ENCODE measurements around the gene RFX7.
"Not testable (repeated sequence)": the region's sequence is repeated elsewhere in the genome, so short reads cannot be mapped to it uniquely, and the experiment has no call there.

The RFX7 gene

GRCh38 chr15:56208185-56208584 lies 35.5 kb downstream of the RFX7 start:
- H3K27me3 ChIP-seq = no peaks in the 10 kb centered on the region
- peaks cover 40% of the 10 kb centered on the region for H3K36me3 ChIP-seq
- peaks cover 46% of the 10 kb centered on the region for H4K20me1 ChIP-seq
- no peak overlapping the region for H3K27ac ChIP-seq
- peaks cover 28% of the 10 kb centered on the region for H3K4me1 ChIP-seq
- TF ChIP-seq Cebpa-rat (IDR thresholded peaks at IDR 0.05) = no peak
- H3K4me3 ChIP-seq = no peak overlapping the region
- H3K9me3 ChIP-seq = peaks cover 53% of the 10 kb centered on the region
- H3K9ac ChIP-seq = 0 out of 2 replicates have a peak overlapping the region, but pooled peaks have one; percentile 28
- peak overlapping the region; percentile 67 for H3K4me2 ChIP-seq

- Histone ChIP-seq H4K20me1 (peaks cover 49% of the 10 kb centered on the region), H3K4me1 (peaks cover 28% of the 10 kb centered on the region), H3K36me3 (peaks cover 38% of the 10 kb centered on the region), H3K9me3 (peaks cover 48% of the 10 kb centered on the region), H3K27me3 (no peaks in the 10 kb centered on the region), H3K27ac (peak overlapping the region; percentile 39; the same call in 1 of the 2 replicates), H3K4me3 (no peak overlapping the region), H3K9ac (0 out of 2 replicates have a peak overlapping the region, but pooled peaks have one; percentile 11), H3K4me2 (peak overlapping the region; percentile 67)
- TF ChIP-seq Cebpa-rat (IDR thresholded peaks at IDR 0.05) = no peak
These were observed 36.0 kb downstream of the RFX7 start for GRCh38 chr15:56207711-56208110.

- no peak overlapping the region for H3K4me3 ChIP-seq
- peaks cover 49% of the 10 kb centered on the region for H3K9me3 ChIP-seq
- H3K9ac ChIP-seq = no peak overlapping the region
- H3K36me3 ChIP-seq = peaks cover 40% of the 10 kb centered on the region
- H4K20me1 ChIP-seq = peaks cover 55% of the 10 kb centered on the region
- H3K4me1 ChIP-seq = peaks cover 28% of the 10 kb centered on the region
- peak overlapping the region; percentile 67 for H3K4me2 ChIP-seq
- no peak overlapping the region for H3K27ac ChIP-seq
- no peak for TF ChIP-seq Cebpa-rat (IDR thresholded peaks at IDR 0.05)
- no peaks in the 10 kb centered on the region for H3K27me3 ChIP-seq
These were observed 36.6 kb downstream of the RFX7 start for GRCh38 chr15:56207092-56207491.

- Histone ChIP-seq H3K9me3 (peaks cover 31% of the 10 kb centered on the region), H3K27me3 (no peaks in the 10 kb centered on the region), H3K36me3 (peaks cover 43% of the 10 kb centered on the region), H3K27ac (no peak overlapping the region), H4K20me1 (peaks cover 71% of the 10 kb centered on the region), H3K4me3 (no peak overlapping the region), H3K9ac (no peak overlapping the region), H3K4me1 (peaks cover 28% of the 10 kb centered on the region), H3K4me2 (no peak overlapping the region)
- TF ChIP-seq Cebpa-rat (IDR thresholded peaks at IDR 0.05) = no peak
These were observed 38.4 kb downstream of the RFX7 start for GRCh38 chr15:56205061-56205876.

- not testable (repeated sequence) for H3K9ac ChIP-seq, H3K27me3 ChIP-seq, H3K4me2 ChIP-seq, H3K27ac ChIP-seq, H3K4me3 ChIP-seq
- H4K20me1 ChIP-seq = peaks cover 70% of the 10 kb centered on the region
- H3K4me1 ChIP-seq = peaks cover 16% of the 10 kb centered on the region
- H3K9me3 ChIP-seq = peaks cover 27% of the 10 kb centered on the region
- peaks cover 43% of the 10 kb centered on the region for H3K36me3 ChIP-seq
These were observed 40.3 kb downstream of the RFX7 start for GRCh38 chr15:56203312-56203922.

GRCh38 chr15:56202701-56203100 lies 41.0 kb downstream of the RFX7 start:
- no peak overlapping the region for H3K9ac ChIP-seq
- no peaks in the 10 kb centered on the region for H3K27me3 ChIP-seq
- H3K4me2 ChIP-seq = no peak overlapping the region
- peaks cover 9% of the 10 kb centered on the region for H3K4me1 ChIP-seq
- peaks cover 48% of the 10 kb centered on the region for H3K36me3 ChIP-seq
- peaks cover 70% of the 10 kb centered on the region for H4K20me1 ChIP-seq
- no peak overlapping the region for H3K27ac ChIP-seq
- H3K4me3 ChIP-seq = no peak overlapping the region
- peaks cover 27% of the 10 kb centered on the region for H3K9me3 ChIP-seq
- TF ChIP-seq Cebpa-rat (IDR thresholded peaks at IDR 0.05) = no peak

GRCh38 chr15:56199038-56199437 lies 44.6 kb downstream of the RFX7 start:
- H3K4me1 ChIP-seq = no peaks in the 10 kb centered on the region
- H3K9me3 ChIP-seq = peaks cover 10% of the 10 kb centered on the region
- H3K4me2 ChIP-seq = no peak overlapping the region
- H3K36me3 ChIP-seq = peaks cover 39% of the 10 kb centered on the region
- H4K20me1 ChIP-seq = peaks cover 91% of the 10 kb centered on the region
- no peak overlapping the region for H3K9ac ChIP-seq
- no peaks in the 10 kb centered on the region for H3K27me3 ChIP-seq
- no peak overlapping the region for H3K4me3 ChIP-seq
- TF ChIP-seq Cebpa-rat (IDR thresholded peaks at IDR 0.05) = no peak
- no peak overlapping the region for H3K27ac ChIP-seq

GRCh38 chr15:56194035-56194434 lies 49.6 kb downstream of the RFX7 start:
- Histone ChIP-seq H4K20me1 (peaks cover 87% of the 10 kb centered on the region), H3K9ac (no peak overlapping the region), H3K4me2 (no peak overlapping the region), H3K36me3 (peaks cover 26% of the 10 kb centered on the region), H3K27me3 (no peaks in the 10 kb centered on the region), H3K4me1 (no peaks in the 10 kb centered on the region), H3K27ac (no peak overlapping the region), H3K9me3 (peaks cover 5% of the 10 kb centered on the region; the same call in 1 of the 2 replicates), H3K4me3 (no peak overlapping the region)
- no peak for TF ChIP-seq Cebpa-rat (IDR thresholded peaks at IDR 0.05)

- peaks cover 88% of the 10 kb centered on the region for H4K20me1 ChIP-seq
- H3K9ac ChIP-seq = no peak overlapping the region
- no peak overlapping the region for H3K27ac ChIP-seq
- no peaks in the 10 kb centered on the region for H3K4me1 ChIP-seq
- H3K9me3 ChIP-seq = peaks cover 10% of the 10 kb centered on the region; the same call in 1 of the 2 replicates
- no peak overlapping the region for H3K4me3 ChIP-seq
- no peak for TF ChIP-seq Cebpa-rat (IDR thresholded peaks at IDR 0.05)
- peaks cover 22% of the 10 kb centered on the region for H3K36me3 ChIP-seq
- H3K4me2 ChIP-seq = no peak overlapping the region
- H3K27me3 ChIP-seq = no peaks in the 10 kb centered on the region
These were observed 50.8 kb downstream of the RFX7 start for GRCh38 chr15:56192659-56193442.
